Fibroblast of skin of right biceps (primary cell): ENCODE results near the gene ACAP3.

Experiments used
- DNase-seq: peaks from one replicate; pipeline ENCODE4 v3.0.0-alpha.2; 2013

ACAP3 gene

GRCh38 chr1:1344655-1345361 is 37.1 kb upstream of the ACAP3 start:
- peak; percentile 76 for DNase-seq

GRCh38 chr1:1343811-1344421 is 36.2 kb upstream of the ACAP3 start:
- DNase-seq, result no peak

GRCh38 chr1:1342584-1343115 is 34.9 kb upstream of the ACAP3 start:
- no peak for DNase-seq

GRCh38 chr1:1342061-1342562 is 34.4 kb upstream of the ACAP3 start:
- no peak for DNase-seq

- no peak for DNase-seq
Observed at GRCh38 chr1:1341549-1342021, 33.9 kb upstream of the ACAP3 start.

- no peak for DNase-seq
Observed at GRCh38 chr1:1340791-1341548, 33.2 kb upstream of the ACAP3 start.

GRCh38 chr1:1340185-1340584 is 32.5 kb upstream of the ACAP3 start:
- no peak for DNase-seq

GRCh38 chr1:1338278-1338677 is 30.5 kb upstream of the ACAP3 start:
- DNase-seq, result no peak

GRCh38 chr1:1337793-1338147 is 30.0 kb upstream of the ACAP3 start:
- DNase-seq, result no peak

GRCh38 chr1:1336931-1337792 is 29.4 kb upstream of the ACAP3 start:
- DNase-seq, result no peak

GRCh38 chr1:1336446-1336845 is 28.7 kb upstream of the ACAP3 start:
- no peak for DNase-seq

GRCh38 chr1:1335792-1336248 is 28.1 kb upstream of the ACAP3 start:
- DNase-seq, result no peak

- DNase-seq, result no peak
Observed at GRCh38 chr1:1335283-1335682, 27.6 kb upstream of the ACAP3 start.

GRCh38 chr1:1334835-1335234 is 27.1 kb upstream of the ACAP3 start:
- no peak for DNase-seq

GRCh38 chr1:1333551-1334241 is 26.0 kb upstream of the ACAP3 start:
- DNase-seq, result no peak

GRCh38 chr1:1332774-1333480 is 25.2 kb upstream of the ACAP3 start:
- no peak for DNase-seq

GRCh38 chr1:1332031-1332755 is 24.5 kb upstream of the ACAP3 start:
- no peak for DNase-seq

- DNase-seq, result no peak
Observed at GRCh38 chr1:1331068-1331965, 23.6 kb upstream of the ACAP3 start, which contains the start of gene TAS1R3. Gene TAS1R3 (plus strand): TSS chr1:1331280. CDS start chr1:1331346, 66 bp downstream.
